Effector memory CD8-positive, alpha-beta T cell (primary cell): ENCODE data around the gene CIC.

Experiments used
- ATAC-seq: fragments of 150-1000 bp; cut with Tn5 transposase; replicated peaks from 2 replicates; pipeline ENCODE4 v1.10.0; 2021; ENCODE audit warnings: mild to moderate bottlenecking, moderate library complexity
- DNase-seq, 3 experiments: peaks; one replicate each; pipeline ENCODE4 v3.0.0; 2021
- H3K27ac Mint-ChIP-seq, 2 donors: one replicate each; pipeline ENCODE4 v1.8.0; 2022; ENCODE audit warnings: mild to moderate bottlenecking in 2 of 2, mixed read lengths in 2 of 2, moderate library complexity in 2 of 2
- H3K27me3 Mint-ChIP-seq, 2 donors: one replicate each; pipeline ENCODE4 v1.8.0; 2022; ENCODE audit warnings: mixed read lengths in 2 of 2
- H3K36me3 Mint-ChIP-seq: one replicate; pipeline ENCODE4 v1.8.0; 2022; ENCODE audit warnings: mild to moderate bottlenecking, moderate library complexity, mixed read lengths; ENCODE audit not compliant: insufficient read depth
- H3K4me1 Mint-ChIP-seq, 2 donors: one replicate each; pipeline ENCODE4 v1.8.0; 2022; ENCODE audit warnings: low read depth in 2 of 2, mixed read lengths in 2 of 2
- H3K4me3 Mint-ChIP-seq, 2 donors: one replicate each; pipeline ENCODE4 v1.8.0; 2022; ENCODE audit warnings: mild to moderate bottlenecking in 2 of 2, mixed read lengths in 2 of 2, moderate library complexity in 2 of 2
- H3K9me3 Mint-ChIP-seq, 2 donors: one replicate each; pipeline ENCODE4 v1.8.0; 2022; ENCODE audit warnings: mixed read lengths in 2 of 2

The CIC gene

GRCh38 chr19:42287017-42287826 lies 18.2 kb downstream of the CIC start:
- DNase-seq (no peak), ATAC-seq (no peak)
- Mint-ChIP-seq H3K4me1 (peaks cover 18 to 19% of the 10 kb centered on the region in 2 donors), H3K9me3 (no peaks in the 10 kb centered on the region), H3K4me3 (no peak overlapping the region), H3K36me3 (peaks cover 34% of the 10 kb centered on the region), H3K27ac (no peak overlapping the region), H3K27me3 (no peaks in the 10 kb centered on the region)

- ATAC-seq (no peak), DNase-seq (no peak)
- peaks cover 15% of the 10 kb centered on the region in 2 donors for H3K4me1 Mint-ChIP-seq
- H3K4me3 Mint-ChIP-seq = no peak overlapping the region
- no peaks in the 10 kb centered on the region for H3K9me3 Mint-ChIP-seq
- H3K27ac Mint-ChIP-seq = no peak overlapping the region
- H3K36me3 Mint-ChIP-seq = peaks cover 34% of the 10 kb centered on the region
- no peaks in the 10 kb centered on the region for H3K27me3 Mint-ChIP-seq
Measured at GRCh38 chr19:42287827-42288107, 18.7 kb downstream of the CIC start.

- Mint-ChIP-seq H3K4me3 (no peak overlapping the region), H3K27ac (peak overlapping the region in 1 of 2 donors; percentile 20)
- no peak for DNase-seq
Measured at GRCh38 chr19:42288387-42288786, 19.3 kb downstream of the CIC start.

GRCh38 chr19:42288881-42289555 lies 20.0 kb downstream of the CIC start:
- ATAC-seq = no peak
- Mint-ChIP-seq H3K27ac (no peak overlapping the region), H3K36me3 (peaks cover 37% of the 10 kb centered on the region), H3K9me3 (no peaks in the 10 kb centered on the region), H3K4me3 (no peak overlapping the region), H3K4me1 (peaks cover 15% of the 10 kb centered on the region in 2 donors), H3K27me3 (no peaks in the 10 kb centered on the region)
- no peak for DNase-seq

More at GRCh38 chr19:42288387-42288786, 19.3 kb downstream of the CIC start:
- no peak for ATAC-seq
- Mint-ChIP-seq H3K9me3 (no peaks in the 10 kb centered on the region), H3K4me1 (peaks cover 15% of the 10 kb centered on the region in 2 donors), H3K36me3 (peaks cover 34% of the 10 kb centered on the region), H3K27me3 (no peaks in the 10 kb centered on the region)

GRCh38 chr19:42289556-42290041 lies 20.5 kb downstream of the CIC start:
- no peak for DNase-seq
- H3K4me1 Mint-ChIP-seq = peaks cover 15% of the 10 kb centered on the region in 2 donors
- H3K27me3 Mint-ChIP-seq = no peaks in the 10 kb centered on the region
- H3K9me3 Mint-ChIP-seq = no peaks in the 10 kb centered on the region
- H3K36me3 Mint-ChIP-seq = peaks cover 40% of the 10 kb centered on the region
- H3K27ac Mint-ChIP-seq = no peak overlapping the region
- ATAC-seq = no peak
- H3K4me3 Mint-ChIP-seq = no peak overlapping the region

- Mint-ChIP-seq H3K36me3 (peaks cover 35% of the 10 kb centered on the region), H3K4me1 (peaks cover 9% of the 10 kb centered on the region in 2 donors), H3K27ac (no peak overlapping the region), H3K27me3 (no peaks in the 10 kb centered on the region), H3K9me3 (no peaks in the 10 kb centered on the region), H3K4me3 (no peak overlapping the region)
- no peak for ATAC-seq
- DNase-seq = no peak
Measured at GRCh38 chr19:42290136-42290522, 21.1 kb downstream of the CIC start.

- DNase-seq (peak; percentile 58 to 65 (median 58)), ATAC-seq (peak; percentile 83)
- Mint-ChIP-seq H3K36me3 (peaks cover 39% of the 10 kb centered on the region), H3K4me1 (peaks cover 5% of the 10 kb centered on the region in 2 donors), H3K4me3 (no peak overlapping the region), H3K27ac (no peak overlapping the region), H3K27me3 (no peaks in the 10 kb centered on the region), H3K9me3 (no peaks in the 10 kb centered on the region)
Measured at GRCh38 chr19:42290523-42291434, 21.7 kb downstream of the CIC start.

GRCh38 chr19:42291435-42291810 lies 22.4 kb downstream of the CIC start:
- Mint-ChIP-seq H3K9me3 (no peaks in the 10 kb centered on the region), H3K4me1 (peaks cover 0 to 2% of the 10 kb centered on the region in 2 donors), H3K4me3 (no peak overlapping the region), H3K36me3 (peaks cover 40% of the 10 kb centered on the region), H3K27ac (peak overlapping the region; percentile 3 to 73), H3K27me3 (no peaks in the 10 kb centered on the region)
- ATAC-seq = no peak
- DNase-seq = no peak

GRCh38 chr19:42292042-42292960 lies 23.2 kb downstream of the CIC start:
- peaks cover 0 to 2% of the 10 kb centered on the region in 2 donors for H3K4me1 Mint-ChIP-seq
- H3K9me3 Mint-ChIP-seq = no peaks in the 10 kb centered on the region
- no peaks in the 10 kb centered on the region for H3K27me3 Mint-ChIP-seq
- DNase-seq = no peak
- no peak overlapping the region for H3K4me3 Mint-ChIP-seq
- peak overlapping the region; percentile 3 to 73 for H3K27ac Mint-ChIP-seq
- peaks cover 43% of the 10 kb centered on the region for H3K36me3 Mint-ChIP-seq
- ATAC-seq = no peak

GRCh38 chr19:42292963-42293362 lies 23.9 kb downstream of the CIC start:
- H3K9me3 Mint-ChIP-seq = no peaks in the 10 kb centered on the region

GRCh38 chr19:42293540-42293939 lies 24.5 kb downstream of the CIC start:
- Mint-ChIP-seq H3K36me3 (peaks cover 41% of the 10 kb centered on the region), H3K27ac (peak overlapping the region in 1 of 2 donors; percentile 66), H3K27me3 (no peaks in the 10 kb centered on the region), H3K9me3 (no peaks in the 10 kb centered on the region), H3K4me1 (peaks cover 0 to 2% of the 10 kb centered on the region in 2 donors), H3K4me3 (no peak overlapping the region)
- no peak for ATAC-seq
- no peak for DNase-seq

More at GRCh38 chr19:42292963-42293362, 23.9 kb downstream of the CIC start:
- Mint-ChIP-seq H3K4me1 (peaks cover 0 to 2% of the 10 kb centered on the region in 2 donors), H3K27me3 (no peaks in the 10 kb centered on the region), H3K36me3 (peaks cover 43% of the 10 kb centered on the region), H3K4me3 (no peak overlapping the region), H3K27ac (no peak overlapping the region)
- no peak for DNase-seq
- ATAC-seq = no peak

GRCh38 chr19:42293948-42294347 lies 24.9 kb downstream of the CIC start:
- Mint-ChIP-seq H3K4me3 (no peak overlapping the region), H3K27ac (peak overlapping the region in 1 of 2 donors; percentile 66), H3K36me3 (peaks cover 37% of the 10 kb centered on the region), H3K27me3 (no peaks in the 10 kb centered on the region), H3K9me3 (no peaks in the 10 kb centered on the region), H3K4me1 (peaks cover 0 to 2% of the 10 kb centered on the region in 2 donors)
- ATAC-seq (no peak), DNase-seq (no peak)
